A549 (cell line): ENCODE results near the gene MAL. TPM values are rescaled to one million over a fixed set of nuclear protein-coding genes. Genes with fewer than 3 reads are reported as not detected.
"Not testable (repeated sequence)": the region's sequence is repeated elsewhere in the genome, so short reads cannot be mapped to it uniquely, and the experiment has no call there.

Experiments
- ATAC-seq, 2 experiments: fragments of 200-7000 bp in 1 of 2; fragments of >200 bp in 1 of 2; cut with Nextera tagmentation in 1 of 2; cut with Tn5 transposase in 1 of 2; 3 replicates each; pipeline versions ENCODE4 v1.8.0 to v1.9.1; 2018 to 2020; ENCODE audit warnings: mild to moderate bottlenecking in 1 of 2, moderate library complexity in 1 of 2
- CTCF ChIA-PET: fragments of 300-600 bp; sonication (Branson Sonifier 250); formaldehyde crosslinking; extraction: SDS; loops from one replicate; lab custom pipeline; 2021; ENCODE audit warnings: antibody characterized with exemption, inconsistent platforms; lab: Yijun Ruan, JAX
- POLR2A ChIA-PET: fragments of 350-600 bp; formaldehyde crosslinking; extraction: SDS; loops from one replicate; lab custom pipeline; 2021; ENCODE audit warnings: antibody characterized with exemption, inconsistent platforms; lab: Yijun Ruan, JAX
- DNase-seq, 2 experiments: peaks; one replicate each; pipeline versions ENCODE4 v3.0.0 to v3.0.0-alpha.2; 2011 to 2016; ENCODE audit warnings: low read depth in 1 of 2, low spot score in 1 of 2
- FAIRE-seq: peaks from 2 replicates; lab custom pipeline; 2011; peaks lifted over from hg19 to GRCh38; lab: Jason Lieb, UNC
- H3K27ac ChIP-seq, 2 experiments: fragments of >200 bp; sonication (Bioruptor Twin); formaldehyde crosslinking; 3 replicates each; pipeline ENCODE4 v1.5.1; 2016 to 2017
- H3K4me1 ChIP-seq: fragments of >200 bp; sonication (Bioruptor Twin); formaldehyde crosslinking; 3 replicates; pipeline ENCODE4 v1.6.1; 2016
- H3K4me2 ChIP-seq: fragments of >200 bp; sonication (Bioruptor Twin); formaldehyde crosslinking; 3 replicates; pipeline ENCODE4 v1.6.1; 2016
- H3K4me3 ChIP-seq: fragments of >200 bp; sonication (Bioruptor Twin); formaldehyde crosslinking; 3 replicates; pipeline ENCODE4 v1.5.1; 2016
- H3K9me3 ChIP-seq: fragments of >200 bp; sonication (Bioruptor Twin); formaldehyde crosslinking; 3 replicates; pipeline ENCODE4 v1.6.1; 2016
- ATOH8 ChIP-seq: fragments of 250-450 bp; sonication (Bioruptor Pico); IDR thresholded peaks from 2 replicates; pipeline ENCODE4 v1.5.0; 2020; ENCODE audit warnings: low read depth, mild to moderate bottlenecking, moderate library complexity
- BCL3 ChIP-seq: fragments of >200 bp; sonication (Bioruptor Twin); formaldehyde crosslinking; IDR thresholded peaks from 3 replicates; pipeline ENCODE4 v1.6.1; 2016
- CBX2 ChIP-seq: fragments of 200-600 bp; sonication (generic); IDR thresholded peaks from 2 replicates; pipeline ENCODE4 v1.6.1; 2016; ENCODE audit warnings: low read depth, mild to moderate bottlenecking, borderline replicate concordance
- EHF ChIP-seq: fragments of 250-450 bp; sonication (Bioruptor Pico); IDR thresholded peaks from 2 replicates; pipeline ENCODE4 v1.5.0; 2020; ENCODE audit warnings: mild to moderate bottlenecking
- EHMT2 ChIP-seq: fragments of 200-600 bp; sonication (generic); IDR thresholded peaks from 2 replicates; pipeline ENCODE4 v1.6.1; 2016; ENCODE audit warnings: antibody characterized with exemption, low read depth, mild to moderate bottlenecking, moderate library complexity
- FOSB ChIP-seq: fragments of 250-450 bp; sonication (Bioruptor Pico); IDR thresholded peaks from 2 replicates; pipeline ENCODE4 v1.5.0; 2020; ENCODE audit warnings: mild to moderate bottlenecking, moderate library complexity
- HMGXB4 ChIP-seq: fragments of 250-450 bp; sonication (Bioruptor Pico); IDR thresholded peaks from 2 replicates; pipeline ENCODE4 v1.5.0; 2021; ENCODE audit warnings: mild to moderate bottlenecking, moderate library complexity, borderline replicate concordance
- HOXA7 ChIP-seq: fragments of 250-450 bp; sonication (Bioruptor Pico); IDR thresholded peaks from 2 replicates; pipeline ENCODE4 v1.5.0; 2020; ENCODE audit warnings: mild to moderate bottlenecking, moderate library complexity
- NFE2L2 ChIP-seq: fragments of 150-350 bp; conservative IDR thresholded peaks from 2 replicates; pipeline ENCODE4 v1.6.1; 2014; ENCODE audit warnings: low read length
- NR3C1 ChIP-seq: fragments of >200 bp; sonication (Bioruptor Twin); formaldehyde crosslinking; IDR thresholded peaks from 3 replicates; pipeline ENCODE4 v1.6.1; 2017
- POLR2A ChIP-seq: IDR thresholded peaks from 2 replicates; pipeline ENCODE4 v1.6.1; 2012; ENCODE audit warnings: mild to moderate bottlenecking, low read length
- POLR2AphosphoS2 ChIP-seq: conservative IDR thresholded peaks from 2 replicates; pipeline ENCODE4 v1.6.1; 2012; ENCODE audit warnings: low read length, improper control_type of control experiment, inconsistent platforms
- RCOR1 ChIP-seq: fragments of 150-350 bp; IDR thresholded peaks from 2 replicates; pipeline ENCODE4 v1.6.1; 2014; ENCODE audit warnings: antibody characterized with exemption, low read length, low read depth
- REST ChIP-seq: fragments of 200-600 bp; sonication (generic); IDR thresholded peaks from 2 replicates; pipeline ENCODE4 v1.6.1; 2016; ENCODE audit warnings: antibody characterized with exemption, mild to moderate bottlenecking, moderate library complexity
- RNF2 ChIP-seq: fragments of 200-600 bp; sonication (generic); IDR thresholded peaks from 2 replicates; pipeline ENCODE4 v1.6.1; 2016; ENCODE audit warnings: low read depth, mild to moderate bottlenecking, antibody characterized with exemption, moderate library complexity, borderline replicate concordance
- SREBF2 ChIP-seq: fragments of 450-650 bp; IDR thresholded peaks from 2 replicates; pipeline ENCODE4 v1.6.1; 2014; ENCODE audit warnings: mild to moderate bottlenecking, moderate library complexity
- TP53 ChIP-seq: fragments of 250-450 bp; sonication (Bioruptor Pico); IDR thresholded peaks from 2 replicates; pipeline ENCODE4 v1.5.0; 2021; ENCODE audit warnings: mild to moderate bottlenecking, moderate library complexity
- ZC3H11A ChIP-seq: fragments of 450-650 bp; IDR thresholded peaks from 2 replicates; pipeline ENCODE4 v1.6.1; 2014; ENCODE audit warnings: antibody characterized with exemption, mild to moderate bottlenecking
- ZNF302 ChIP-seq: fragments of 250-450 bp; sonication (Bioruptor Pico); IDR thresholded peaks from 2 replicates; pipeline ENCODE4 v1.9.0; 2021; ENCODE audit warnings: inconsistent platforms, mild to moderate bottlenecking, moderate library complexity
- WGBS: methylation state at CpG from one replicate; pipeline ENCODE4 v1.1.6; 2017; ENCODE audit errors: missing lambda C conversion rate; 5-methylcytosine and 5-hydroxymethylcytosine counted together
- polyA plus RNA-seq, 4 experiments: library from polyadenylated mRNA; depleted of rRNA in 3 of 4; stranded (reverse); fragments of >200 nt; fragmentation: RNase III in 1 of 4; extraction: RNeasy Plus Mini Kit Qiagen cat#74134 plus additional on column Dnase treatment in 1 of 4; gene quantifications; 2 replicates in 3 of 4; 3 replicates in 1 of 4; pipeline ENCODE4 v1.2.3, GENCODE V29; 2011 to 2017

The MAL gene
- polyA plus RNA-seq, 2 of the 4 experiments (the other 2 are of a cell fraction) = not detected

GRCh38 chr2:95091885-95092555 lies 66.5 kb downstream of the MAL start:
- FAIRE-seq = no peak
- Histone ChIP-seq H3K27ac (no peak overlapping the region), H3K4me3 (no peak overlapping the region), H3K4me2 (no peak overlapping the region), H3K9me3 (0 out of 3 replicates have a peak, but pooled peaks cover 4% of the 10 kb centered on the region), H3K4me1 (no peaks in the 10 kb centered on the region)
- 94% methylated on average over 6 of the region's 6 CpGs for WGBS
- no peak for DNase-seq
- ChIA-PET POLR2A (no interaction called here), CTCF (interaction anchor here (0.7 to 3.1 kb wide), 2 partner anchors 9 to 13 kb away, joined by 3 to 18 read pairs; no protein-coding TSS in a partner anchor)
- no peak for TF ChIP-seq RNF2
- no peak for TF ChIP-seq FOSB (CRISPR knock-in tag)
- no peak for TF ChIP-seq EHF (CRISPR knock-in tag)
- TF ChIP-seq ATOH8 (CRISPR knock-in tag) = no peak
- no peak for TF ChIP-seq SREBF2
- TF ChIP-seq RCOR1 = no peak
- TF ChIP-seq CBX2 = no peak
- no peak for TF ChIP-seq EHMT2
- no peak for TF ChIP-seq HMGXB4 (CRISPR knock-in tag)
- no peak for TF ChIP-seq ZC3H11A
- no peak; the same call in 1 of the 2 replicates for TF ChIP-seq POLR2A
- TF ChIP-seq ZNF302 (CRISPR knock-in tag) = no peak
- no peak for TF ChIP-seq POLR2AphosphoS2
- no peak for TF ChIP-seq NFE2L2
- TF ChIP-seq NR3C1 = no peak
- no peak for TF ChIP-seq BCL3
- no peak for TF ChIP-seq TP53
- no peak for TF ChIP-seq REST
- TF ChIP-seq HOXA7 = no peak
- ATAC-seq = no peak

- POLR2A ChIA-PET, H3K4me3 ChIP-seq, DNase-seq, ATAC-seq, CTCF ChIA-PET, H3K27ac ChIP-seq, H3K4me2 ChIP-seq, H3K9me3 ChIP-seq, FAIRE-seq, H3K4me1 ChIP-seq: not testable (repeated sequence)
- WGBS = 95% methylated on average over 5 of the region's 5 CpGs
Measured at GRCh38 chr2:95098273-95098672, 72.8 kb downstream of the MAL start.
